ENCODE measurements around the gene PHTF1. TPM values are rescaled to one million over a fixed set of nuclear protein-coding genes. Genes with fewer than 3 reads are reported as not detected.

PHTF1 gene
- total RNA-seq, 2 donors from 2014 or later = 11.7 to 13.4 TPM

DNA sequence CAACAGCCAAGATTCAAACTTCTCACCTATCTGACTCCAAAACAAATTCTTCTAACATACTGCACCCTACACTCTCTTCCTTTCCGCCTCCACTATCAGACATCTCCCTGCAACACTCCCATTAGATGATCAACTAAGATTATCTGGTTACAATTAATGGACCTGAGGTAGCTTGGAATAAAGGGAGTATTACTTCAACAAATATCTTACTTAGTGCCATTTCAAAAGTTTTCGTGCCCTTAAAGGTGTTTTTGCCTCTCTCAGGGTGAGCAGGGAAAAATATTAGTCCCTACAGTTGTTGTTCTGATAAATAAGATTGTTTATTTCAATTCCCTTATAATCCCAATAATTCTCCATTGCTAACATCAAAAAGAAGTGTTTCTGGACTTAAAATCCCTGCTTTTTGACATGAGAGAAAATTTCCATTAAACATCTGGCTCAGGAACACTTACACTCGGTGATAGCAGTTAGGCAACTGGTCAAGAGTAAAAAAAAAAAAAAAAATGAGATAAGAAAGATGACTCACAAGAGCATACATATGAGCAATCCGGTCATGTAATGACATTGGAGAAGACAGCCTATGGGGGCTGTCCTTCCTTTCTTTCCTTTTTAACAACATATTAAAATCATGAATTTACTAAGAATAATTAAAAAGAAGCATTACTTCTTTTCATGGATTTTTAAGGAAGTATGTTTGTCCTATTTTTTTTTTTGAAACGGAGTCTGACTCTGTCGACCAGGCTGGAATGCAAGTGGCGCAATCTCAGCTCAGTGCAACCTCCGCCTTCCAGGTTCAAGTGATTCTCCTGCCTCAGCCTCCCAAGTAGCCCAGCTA lies 45.4 kb upstream of the PHTF1 start:
- H3K36me3 ChIP-seq = no peaks in the 10 kb centered on the region
- H3K9me3 ChIP-seq = no peaks in the 10 kb centered on the region
- no peaks in the 10 kb centered on the region for H3K4me1 ChIP-seq (replicated peaks)
- no peak for DNase-seq (ENCODE audit: low spot score)
- WGBS = 76% methylated on average over 8 of the region's 8 CpGs
- H3K4me3 ChIP-seq = no peak overlapping the region
- H3K27me3 ChIP-seq (replicated peaks; ENCODE audit: insufficient read depth) = no peaks in the 10 kb centered on the region
- no peak overlapping the region for H3K27ac ChIP-seq
- intact Hi-C loops (cut with DNase I) = loop anchor here (5.0 kb wide), 1 partner anchor 42 kb away; no protein-coding TSS in a partner anchor
- TF ChIP-seq, protein P1, sequence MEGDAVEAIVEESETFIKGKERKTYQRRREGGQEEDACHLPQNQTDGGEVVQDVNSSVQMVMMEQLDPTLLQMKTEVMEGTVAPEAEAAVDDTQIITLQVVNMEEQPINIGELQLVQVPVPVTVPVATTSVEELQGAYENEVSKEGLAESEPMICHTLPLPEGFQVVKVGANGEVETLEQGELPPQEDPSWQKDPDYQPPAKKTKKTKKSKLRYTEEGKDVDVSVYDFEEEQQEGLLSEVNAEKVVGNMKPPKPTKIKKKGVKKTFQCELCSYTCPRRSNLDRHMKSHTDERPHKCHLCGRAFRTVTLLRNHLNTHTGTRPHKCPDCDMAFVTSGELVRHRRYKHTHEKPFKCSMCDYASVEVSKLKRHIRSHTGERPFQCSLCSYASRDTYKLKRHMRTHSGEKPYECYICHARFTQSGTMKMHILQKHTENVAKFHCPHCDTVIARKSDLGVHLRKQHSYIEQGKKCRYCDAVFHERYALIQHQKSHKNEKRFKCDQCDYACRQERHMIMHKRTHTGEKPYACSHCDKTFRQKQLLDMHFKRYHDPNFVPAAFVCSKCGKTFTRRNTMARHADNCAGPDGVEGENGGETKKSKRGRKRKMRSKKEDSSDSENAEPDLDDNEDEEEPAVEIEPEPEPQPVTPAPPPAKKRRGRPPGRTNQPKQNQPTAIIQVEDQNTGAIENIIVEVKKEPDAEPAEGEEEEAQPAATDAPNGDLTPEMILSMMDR (IDR thresholded peaks at IDR 0.05) = no peak
- TF ChIP-seq POLR2AphosphoS5 (IDR thresholded peaks at IDR 0.05) = no peak
- no peak for TF ChIP-seq POLR2A (IDR thresholded peaks at IDR 0.05)

DNA sequence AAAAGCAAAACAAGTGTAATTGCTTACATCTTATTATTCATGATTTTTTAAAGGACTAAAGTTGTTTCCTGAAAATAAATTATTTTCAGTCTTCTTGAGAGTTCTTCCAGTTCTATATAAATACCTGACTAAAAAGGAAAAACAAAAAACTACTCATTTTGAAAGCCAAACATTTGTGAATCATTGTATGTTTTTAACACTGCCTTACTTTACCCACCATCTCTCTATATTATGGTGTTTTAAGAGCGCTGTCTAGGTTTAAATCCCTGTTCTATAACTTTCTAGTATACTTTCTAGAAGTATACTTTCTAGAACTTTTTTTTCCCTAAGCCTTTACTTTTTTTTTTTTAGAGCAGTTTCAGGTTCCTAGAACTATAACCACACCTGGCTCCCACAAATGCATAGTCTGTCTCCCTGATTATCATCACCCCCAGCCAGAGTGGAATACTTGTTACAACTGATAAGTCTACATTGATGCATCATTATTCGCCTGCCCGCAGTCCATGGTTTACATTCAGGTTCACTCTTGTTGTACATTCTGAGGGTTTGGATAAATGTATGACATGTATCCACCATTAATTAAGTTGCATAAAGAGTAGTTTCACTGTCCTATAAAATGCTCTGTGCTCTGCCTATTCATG lies 43.2 kb upstream of the PHTF1 start:
- no peak for DNase-seq (ENCODE audit: low spot score)
- no peaks in the 10 kb centered on the region for H3K4me1 ChIP-seq (replicated peaks)

DNA sequence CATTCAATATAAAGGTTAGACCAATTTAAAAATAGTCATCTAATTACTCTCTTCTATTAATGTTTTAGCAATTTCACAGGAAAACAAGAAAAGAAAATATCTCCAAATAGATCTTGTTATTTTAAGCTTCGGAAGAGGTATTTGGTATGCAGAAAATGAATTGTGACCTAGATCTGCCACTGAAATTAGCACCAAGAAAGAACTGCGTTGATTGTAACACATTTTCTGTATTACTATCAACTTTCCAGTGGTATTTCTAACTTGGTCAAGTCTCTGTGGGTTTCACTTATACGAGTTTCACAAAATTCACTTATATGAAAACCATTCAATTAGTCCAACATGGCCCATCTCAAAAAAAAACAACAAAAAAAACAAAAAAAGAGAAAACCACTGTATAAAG lies 41.2 kb upstream of the PHTF1 start:
- no peak overlapping the region for H3K27ac ChIP-seq
- intact Hi-C loops (cut with DNase I) = loop anchor here (5.0 kb wide), 1 partner anchor 38 kb away; no protein-coding TSS in a partner anchor
- H3K4me1 ChIP-seq (replicated peaks) = no peaks in the 10 kb centered on the region
- H3K9me3 ChIP-seq = no peaks in the 10 kb centered on the region
- no peak for TF ChIP-seq POLR2A (IDR thresholded peaks at IDR 0.05)
- no peak for TF ChIP-seq POLR2AphosphoS5 (IDR thresholded peaks at IDR 0.05)
- TF ChIP-seq, protein P1 (IDR thresholded peaks at IDR 0.05) = no peak
- H3K4me3 ChIP-seq = no peak overlapping the region
- H3K27me3 ChIP-seq (replicated peaks; ENCODE audit: insufficient read depth) = no peaks in the 10 kb centered on the region
- WGBS = 76% methylated on average over 3 of the region's 3 CpGs
- H3K36me3 ChIP-seq = no peaks in the 10 kb centered on the region
- DNase-seq (ENCODE audit: low spot score) = no peak

More for the DNA sequence above, 43.2 kb upstream of the PHTF1 start:
- TF ChIP-seq POLR2A (IDR thresholded peaks at IDR 0.05) (no peak), POLR2AphosphoS5 (IDR thresholded peaks at IDR 0.05) (no peak)
- TF ChIP-seq, protein P1 (IDR thresholded peaks at IDR 0.05) = no peak
- no peaks in the 10 kb centered on the region for H3K27me3 ChIP-seq (replicated peaks; ENCODE audit: insufficient read depth)
- WGBS = 96% methylated on average over 3 of the region's 3 CpGs
- H3K9me3 ChIP-seq = no peaks in the 10 kb centered on the region
- H3K4me3 ChIP-seq = no peak overlapping the region
- no peaks in the 10 kb centered on the region for H3K36me3 ChIP-seq
- H3K27ac ChIP-seq = no peak overlapping the region
- intact Hi-C loops (cut with DNase I) = loop anchor here (5.0 kb wide), 1 partner anchor 40 kb away; no protein-coding TSS in a partner anchor

DNA sequence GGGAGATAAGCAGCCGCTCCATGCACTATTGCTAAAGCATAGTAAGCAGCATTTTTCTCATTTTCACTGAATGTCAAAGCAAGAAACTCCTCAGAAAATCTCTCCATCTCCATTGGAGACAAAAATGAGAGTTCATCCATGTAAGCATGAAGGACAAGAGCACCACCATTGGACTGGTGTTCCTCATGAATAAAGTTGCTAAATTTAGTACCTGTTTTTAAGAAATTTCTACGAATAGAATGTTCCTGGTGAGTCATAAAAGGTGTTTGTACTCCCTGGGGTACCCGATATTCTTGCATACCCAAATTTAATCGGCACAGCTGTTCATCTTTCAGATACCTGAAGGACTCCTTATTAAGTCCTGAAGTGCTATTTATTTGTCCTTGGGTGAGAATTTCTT lies 38.2 kb upstream of the PHTF1 start:
- intact Hi-C loops (cut with DNase I) = no loop called here
- Histone ChIP-seq H3K36me3 (no peaks in the 10 kb centered on the region), H3K27me3 (replicated peaks; ENCODE audit: insufficient read depth) (no peaks in the 10 kb centered on the region), H3K4me1 (replicated peaks) (no peaks in the 10 kb centered on the region), H3K27ac (no peak overlapping the region), H3K9me3 (no peaks in the 10 kb centered on the region), H3K4me3 (no peak overlapping the region)
- TF ChIP-seq POLR2AphosphoS5 (IDR thresholded peaks at IDR 0.05) = no peak
- TF ChIP-seq, protein P1 (IDR thresholded peaks at IDR 0.05) = no peak
- no peak for TF ChIP-seq POLR2A (IDR thresholded peaks at IDR 0.05)
- no peak for DNase-seq (ENCODE audit: low spot score)
- 81% methylated on average over 4 of the region's 4 CpGs for WGBS

All from prostate gland (tissue), 2 donors.